PC-9 (cell line): ENCODE results near the gene SLC44A4. TPM values are rescaled to one million over a fixed set of nuclear protein-coding genes. Genes with fewer than 3 reads are reported as not detected.

Experiments used
- BruUV-seq: library from RNA; stranded (reverse); fragments of 400-500 nt; replicated peaks from 2 replicates; lab custom pipeline; 2021; lab: Mats Ljungman, UMichigan
- CTCF ChIA-PET: fragments of 300-600 bp; sonication (Branson Sonifier 250); formaldehyde crosslinking; loops from one replicate; lab custom pipeline; 2022; ENCODE audit warnings: antibody characterized with exemption; lab: Charles Lee
- POLR2A ChIA-PET: fragments of 300-600 bp; sonication (Branson Sonifier 250); formaldehyde crosslinking; loops from one replicate; lab custom pipeline; 2022; ENCODE audit warnings: antibody characterized with exemption; ENCODE audit not compliant: unreplicated experiment; lab: Charles Lee
- DNase-seq, 2 experiments: peaks; one replicate each; pipeline versions ENCODE4 v3.0.0 to v3.0.0-alpha.2; 2015 to 2022; ENCODE audit warnings: mixed read lengths in 1 of 2
- H2AFZ ChIP-seq: fragments of 200-600 bp; sonication (generic); 2 replicates; pipeline ENCODE4 v1.8.1; 2017; ENCODE audit warnings: antibody characterized with exemption
- H3F3A ChIP-seq: fragments of 200-600 bp; sonication (generic); 2 replicates; pipeline ENCODE4 v1.8.1; 2017; ENCODE audit warnings: antibody characterized with exemption, mild to moderate bottlenecking, low read depth; ENCODE audit not compliant: insufficient read depth
- H3K27ac ChIP-seq: fragments of 200-600 bp; sonication (generic); 2 replicates; pipeline ENCODE4 v1.6.1; 2016; ENCODE audit warnings: mixed run types
- H3K27me3 ChIP-seq: fragments of 200-600 bp; sonication (generic); 2 replicates; pipeline ENCODE4 v1.6.1; 2016; ENCODE audit warnings: low read depth, mixed run types; ENCODE audit not compliant: insufficient read depth
- H3K36me3 ChIP-seq: fragments of 200-600 bp; sonication (generic); 2 replicates; pipeline ENCODE4 v1.6.1; 2016; ENCODE audit warnings: low read depth, mixed run types
- H3K4me1 ChIP-seq: fragments of 200-600 bp; sonication (generic); replicated peaks from 2 replicates; pipeline ENCODE4 v1.6.1; 2016; ENCODE audit warnings: mixed run types; ENCODE audit not compliant: insufficient read depth
- H3K4me2 ChIP-seq: fragments of 200-600 bp; sonication (generic); 2 replicates; pipeline ENCODE4 v1.6.1; 2017; ENCODE audit warnings: mixed run types
- H3K4me3 ChIP-seq: fragments of 200-600 bp; sonication (generic); 2 replicates; pipeline ENCODE4 v1.6.1; 2016; ENCODE audit warnings: mixed run types
- H3K79me2 ChIP-seq: fragments of 200-600 bp; sonication (generic); 2 replicates; pipeline ENCODE4 v1.6.1; 2017; ENCODE audit warnings: low read depth, mixed run types
- H3K9me2 ChIP-seq: fragments of 200-600 bp; sonication (generic); 2 replicates; pipeline ENCODE4 v1.8.1; 2017; ENCODE audit warnings: mild to moderate bottlenecking; ENCODE audit not compliant: insufficient read depth
- H3K9me3 ChIP-seq: fragments of 200-600 bp; sonication (generic); 2 replicates; pipeline ENCODE4 v1.8.1; 2016; ENCODE audit warnings: low read depth; ENCODE audit not compliant: insufficient read depth
- H4K20me1 ChIP-seq: fragments of 200-600 bp; sonication (generic); 2 replicates; pipeline ENCODE4 v1.8.1; 2017; ENCODE audit not compliant: insufficient read depth
- EZH2 ChIP-seq: fragments of 200-600 bp; sonication (generic); IDR thresholded peaks from 2 replicates; pipeline ENCODE4 v1.8.0; 2017; ENCODE audit warnings: antibody characterized with exemption, low read depth
- intact Hi-C: fragments of 100-400 bp; cut with micrococcal nuclease; formaldehyde crosslinking; loops from one replicate; pipeline ENCODE4 v1.10.0; 2022; ENCODE audit not compliant: unreplicated experiment
- total RNA-seq: library from RNA; stranded (reverse); gene quantifications from 2 replicates; pipeline ENCODE4 v1.2.3, GENCODE V29; 2021
- TF ChIP-seq, protein P1 (sequence below): fragments of 200-600 bp; sonication (generic); conservative IDR thresholded peaks from 2 replicates; pipeline ENCODE4 v1.6.1; 2017; ENCODE audit warnings: mixed run types, antibody characterized with exemption, mild to moderate bottlenecking, moderate library complexity

The SLC44A4 gene
- total RNA-seq, 1 experiment from 2014 or later: 44.4 TPM

DNA sequence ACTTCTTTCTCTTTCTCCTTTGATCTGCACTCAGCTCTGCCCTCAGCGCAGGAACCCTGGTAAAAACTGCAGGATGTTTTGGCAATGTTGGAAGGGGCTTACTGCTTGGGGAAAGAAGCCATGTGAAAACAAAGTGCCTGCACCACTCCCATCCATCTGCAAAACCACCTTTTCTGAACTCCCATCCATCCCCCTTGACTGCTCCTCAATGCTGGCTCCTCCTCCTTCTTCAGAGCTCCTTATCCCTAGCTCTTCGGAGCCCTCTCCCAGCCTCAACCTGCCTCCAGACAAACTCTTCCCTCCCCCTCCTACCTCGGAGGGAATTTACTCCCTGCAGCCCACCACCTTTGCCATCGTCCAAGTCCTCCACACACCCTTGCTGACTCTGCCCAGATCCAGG, 27.3 kb upstream of the SLC44A4 start:
- H3F3A ChIP-seq: peaks cover 32% of the 10 kb centered on the region
- BruUV-seq: no TSS peak
- H3K27ac ChIP-seq: no peak overlapping the region
- H2AFZ ChIP-seq: no peak overlapping the region
- H3K36me3 ChIP-seq: no peaks in the 10 kb centered on the region
- H3K9me3 ChIP-seq: no peaks in the 10 kb centered on the region
- TF ChIP-seq, protein P1, sequence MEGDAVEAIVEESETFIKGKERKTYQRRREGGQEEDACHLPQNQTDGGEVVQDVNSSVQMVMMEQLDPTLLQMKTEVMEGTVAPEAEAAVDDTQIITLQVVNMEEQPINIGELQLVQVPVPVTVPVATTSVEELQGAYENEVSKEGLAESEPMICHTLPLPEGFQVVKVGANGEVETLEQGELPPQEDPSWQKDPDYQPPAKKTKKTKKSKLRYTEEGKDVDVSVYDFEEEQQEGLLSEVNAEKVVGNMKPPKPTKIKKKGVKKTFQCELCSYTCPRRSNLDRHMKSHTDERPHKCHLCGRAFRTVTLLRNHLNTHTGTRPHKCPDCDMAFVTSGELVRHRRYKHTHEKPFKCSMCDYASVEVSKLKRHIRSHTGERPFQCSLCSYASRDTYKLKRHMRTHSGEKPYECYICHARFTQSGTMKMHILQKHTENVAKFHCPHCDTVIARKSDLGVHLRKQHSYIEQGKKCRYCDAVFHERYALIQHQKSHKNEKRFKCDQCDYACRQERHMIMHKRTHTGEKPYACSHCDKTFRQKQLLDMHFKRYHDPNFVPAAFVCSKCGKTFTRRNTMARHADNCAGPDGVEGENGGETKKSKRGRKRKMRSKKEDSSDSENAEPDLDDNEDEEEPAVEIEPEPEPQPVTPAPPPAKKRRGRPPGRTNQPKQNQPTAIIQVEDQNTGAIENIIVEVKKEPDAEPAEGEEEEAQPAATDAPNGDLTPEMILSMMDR: no peak
- no peak for TF ChIP-seq EZH2
- DNase-seq: no peak
- H3K4me1 ChIP-seq: peaks cover 24% of the 10 kb centered on the region; the same call in 1 of the 2 replicates
- no peaks in the 10 kb centered on the region for H3K9me2 ChIP-seq
- ChIA-PET POLR2A (no interaction called here), CTCF (no interaction called here)
- H3K27me3 ChIP-seq: no peaks in the 10 kb centered on the region
- no peak overlapping the region for H3K4me2 ChIP-seq
- intact Hi-C loops: no loop called here
- no peak overlapping the region for H3K4me3 ChIP-seq
- peaks cover 3% of the 10 kb centered on the region; the same call in 1 of the 2 replicates for H3K79me2 ChIP-seq
- H4K20me1 ChIP-seq: no peaks in the 10 kb centered on the region

DNA sequence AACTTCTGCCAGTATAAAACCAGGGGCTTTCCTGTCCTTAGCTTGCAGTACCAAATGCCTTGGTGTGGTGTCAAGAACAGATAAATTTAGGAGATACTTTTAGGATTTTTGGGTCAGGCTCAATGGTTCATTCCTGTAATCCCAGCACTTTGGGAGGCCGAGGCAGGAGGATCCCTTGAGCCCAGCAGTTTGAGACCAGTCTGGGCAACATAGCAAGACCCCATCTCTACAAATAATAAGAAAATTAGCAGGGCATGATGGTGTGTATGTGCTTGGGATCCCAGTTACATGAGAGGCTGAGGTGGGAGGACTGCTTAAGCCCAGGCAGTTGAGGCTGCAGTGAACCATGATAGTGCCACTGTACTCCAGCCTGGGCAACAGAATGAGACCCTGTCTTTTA, 26.2 kb upstream of the SLC44A4 start:
- POLR2A ChIA-PET: no interaction called here
- DNase-seq: no peak
- H3K4me1 ChIP-seq: peaks cover 18% of the 10 kb centered on the region; the same call in 1 of the 2 replicates
- H3K9me2 ChIP-seq: no peaks in the 10 kb centered on the region
- no peaks in the 10 kb centered on the region for H3K9me3 ChIP-seq
- CTCF ChIA-PET: no interaction called here
- no peak overlapping the region for H3K4me2 ChIP-seq
- peaks cover 6% of the 10 kb centered on the region; the same call in 1 of the 2 replicates for H3K79me2 ChIP-seq
- no TSS peak for BruUV-seq
- no peak overlapping the region for H3K27ac ChIP-seq
- H3K4me3 ChIP-seq: no peak overlapping the region
- H4K20me1 ChIP-seq: no peaks in the 10 kb centered on the region
- H3F3A ChIP-seq: peaks cover 24% of the 10 kb centered on the region
- no peaks in the 10 kb centered on the region for H3K36me3 ChIP-seq
- intact Hi-C loops: no loop called here
- H3K27me3 ChIP-seq: no peaks in the 10 kb centered on the region
- TF ChIP-seq, protein P1: no peak
- no peak for TF ChIP-seq EZH2
- H2AFZ ChIP-seq: no peak overlapping the region

DNA sequence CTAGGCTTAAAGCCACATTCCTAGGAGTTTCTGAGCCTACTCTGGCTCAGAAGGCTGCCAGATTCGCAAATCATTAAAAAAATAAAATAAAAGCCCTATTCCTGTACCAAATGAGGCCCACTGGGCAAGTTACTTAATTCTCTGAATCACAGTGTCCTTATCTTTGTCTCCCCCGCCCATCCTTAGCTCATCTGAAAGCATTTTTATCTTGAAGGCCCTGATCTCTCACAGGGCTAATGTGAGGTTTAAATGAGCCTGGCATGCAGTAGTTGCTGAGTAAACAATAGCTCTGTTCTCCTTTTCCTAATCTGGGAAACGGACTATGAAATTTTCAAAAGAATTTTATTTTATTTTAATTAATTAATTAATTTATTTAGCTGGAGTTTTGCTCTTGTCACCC, 25.2 kb upstream of the SLC44A4 start:
- H3K27ac ChIP-seq: no peak overlapping the region
- H3K79me2 ChIP-seq: peaks cover 9% of the 10 kb centered on the region; the same call in 1 of the 2 replicates
- no peak for TF ChIP-seq EZH2
- TF ChIP-seq, protein P1: no peak
- H2AFZ ChIP-seq: no peak overlapping the region
- no peak for DNase-seq
- peaks cover 22% of the 10 kb centered on the region for H3F3A ChIP-seq
- no peaks in the 10 kb centered on the region for H4K20me1 ChIP-seq
- H3K36me3 ChIP-seq: no peaks in the 10 kb centered on the region
- CTCF ChIA-PET: interaction anchor here (0.6 kb wide), 1 partner anchor 10 kb away, joined by 5 read pairs; no protein-coding TSS in a partner anchor
- H3K9me3 ChIP-seq: no peaks in the 10 kb centered on the region
- POLR2A ChIA-PET: no interaction called here
- no peaks in the 10 kb centered on the region for H3K9me2 ChIP-seq
- H3K4me2 ChIP-seq: no peak overlapping the region
- intact Hi-C loops: loop anchor here (2.0 kb wide), 1 partner anchor 49 kb away; no protein-coding TSS in a partner anchor
- H3K4me3 ChIP-seq: no peak overlapping the region
- H3K27me3 ChIP-seq: no peaks in the 10 kb centered on the region
- H3K4me1 ChIP-seq: peaks cover 22% of the 10 kb centered on the region; the same call in 1 of the 2 replicates
- no TSS peak for BruUV-seq
